H1 (cell line): ENCODE data around the gene SLC51B.
A peak's percentile ranks its signal among the peaks of the same experiment; 100 is the strongest.

Source experiments
- CBX5 ChIP-seq: fragments of 300-800, 300-1000 bp; sonication (generic); IDR thresholded peaks from 2 replicates; pipeline ENCODE4 v1.7.1; 2016; ENCODE audit warnings: antibody characterized with exemption, low read length, low read depth
- CEBPB ChIP-seq: IDR thresholded peaks from 2 replicates; pipeline ENCODE4 v1.6.1; 2012; ENCODE audit warnings: low read depth, low read length
- CHD2 ChIP-seq: IDR thresholded peaks from 2 replicates; pipeline ENCODE4 v1.6.1; 2012; ENCODE audit warnings: low read length, improper control_type of control experiment
- CREB1 ChIP-seq: IDR thresholded peaks from 2 replicates; pipeline ENCODE4 v1.6.1; 2012; ENCODE audit warnings: inconsistent platforms
- CTCF ChIP-seq, 3 experiments: IDR thresholded peaks; 1 replicate in 2 of 3; 2 replicates in 1 of 3; pipeline versions ENCODE4 v1.5.1 to v1.6.1; 2011; ENCODE audit warnings: low read length in 3 of 3, mild to moderate bottlenecking in 3 of 3, inconsistent platforms in 2 of 3, low read depth in 1 of 3, moderate library complexity in 1 of 3; ENCODE audit not compliant: insufficient read depth in 1 of 3; ENCODE audit errors: control extremely low read depth in 1 of 3
- EP300 ChIP-seq, 2 experiments: IDR thresholded peaks; 1 replicate in 1 of 2; 2 replicates in 1 of 2; pipeline ENCODE4 v1.6.1; 2011 to 2012; ENCODE audit warnings: low read depth in 2 of 2, low read length in 2 of 2, mild to moderate bottlenecking in 2 of 2, borderline replicate concordance in 1 of 2, inconsistent platforms in 1 of 2, moderate library complexity in 1 of 2
- EZH2 ChIP-seq: fragments of 200-600 bp; sonication (generic); IDR thresholded peaks from 2 replicates; pipeline ENCODE4 v1.7.1; 2012; ENCODE audit warnings: low read depth, mild to moderate bottlenecking, moderate library complexity, low read length, inconsistent platforms; ENCODE audit not compliant: severe bottlenecking
- POLR2A ChIP-seq, 2 experiments: IDR thresholded peaks; 1 replicate in 1 of 2; 2 replicates in 1 of 2; pipeline ENCODE4 v1.6.1; 2011; ENCODE audit warnings: low read depth in 2 of 2, low read length in 2 of 2, mild to moderate bottlenecking in 2 of 2; ENCODE audit errors: control extremely low read depth in 1 of 2
- RAD21 ChIP-seq, 2 experiments: IDR thresholded peaks in 1 of 2; conservative IDR thresholded peaks in 1 of 2; 2 replicates each; pipeline ENCODE4 v1.6.1; 2011; ENCODE audit warnings: low read depth in 2 of 2, low read length in 2 of 2, improper control_type of control experiment in 1 of 2, inconsistent platforms in 1 of 2, mild to moderate bottlenecking in 1 of 2, moderate library complexity in 1 of 2
- RXRA ChIP-seq: IDR thresholded peaks from 2 replicates; pipeline ENCODE4 v1.6.1; 2011; ENCODE audit warnings: low read depth, mild to moderate bottlenecking, low read length, moderate library complexity; ENCODE audit not compliant: insufficient read depth
- SP1 ChIP-seq: IDR thresholded peaks from 2 replicates; pipeline ENCODE4 v1.6.1; 2011; ENCODE audit warnings: low read depth, low read length
- TAF1 ChIP-seq: IDR thresholded peaks from 2 replicates; pipeline ENCODE4 v1.6.1; 2011; ENCODE audit warnings: mild to moderate bottlenecking, low read depth, low read length
- TCF12 ChIP-seq: IDR thresholded peaks from 2 replicates; pipeline ENCODE4 v1.6.1; 2011; ENCODE audit warnings: low read depth, mild to moderate bottlenecking, low read length
- TF ChIP-seq, protein P1 (sequence below): IDR thresholded peaks from 2 replicates; pipeline ENCODE4 v1.6.1; 2012; ENCODE audit warnings: low read length, inconsistent platforms

DNA sequence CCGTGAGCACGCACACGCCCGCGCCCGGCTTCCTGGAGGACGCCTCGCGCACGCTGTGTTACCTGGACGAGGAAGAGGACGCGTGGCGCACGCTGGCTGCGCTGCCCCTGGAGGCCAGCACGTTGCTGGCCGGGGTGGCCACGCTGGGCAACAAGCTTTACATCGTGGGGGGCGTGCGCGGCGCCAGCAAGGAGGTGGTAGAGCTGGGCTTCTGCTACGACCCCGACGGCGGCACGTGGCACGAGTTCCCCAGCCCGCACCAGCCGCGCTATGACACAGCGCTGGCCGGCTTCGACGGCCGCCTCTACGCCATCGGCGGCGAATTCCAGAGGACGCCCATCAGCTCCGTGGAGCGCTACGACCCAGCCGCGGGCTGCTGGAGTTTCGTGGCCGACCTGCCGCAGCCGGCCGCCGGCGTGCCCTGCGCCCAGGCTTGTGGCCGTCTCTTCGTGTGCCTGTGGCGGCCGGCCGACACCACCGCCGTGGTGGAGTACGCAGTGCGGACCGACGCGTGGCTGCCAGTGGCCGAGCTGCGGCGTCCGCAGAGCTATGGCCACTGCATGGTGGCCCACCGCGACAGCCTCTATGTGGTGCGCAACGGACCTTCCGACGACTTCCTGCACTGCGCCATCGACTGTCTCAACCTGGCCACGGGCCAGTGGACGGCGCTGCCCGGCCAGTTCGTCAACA lies 32.2 kb downstream of the SLC51B start:
- no peak for TF ChIP-seq TAF1
- no peak for TF ChIP-seq CEBPB
- TF ChIP-seq CHD2: no peak
- TF ChIP-seq CTCF (IDR thresholded peaks at IDR 0.05; ENCODE audit: control extremely low read depth in 1 of 3, insufficient read depth in 1 of 3, low read depth in 1 of 3, low read length in 3 of 3): peak; percentile 11 to 37 (median 13); a peak in 2 of 4 replicates
- no peak for TF ChIP-seq SP1
- TF ChIP-seq EZH2: no peak
- TF ChIP-seq RAD21 (IDR thresholded peaks at IDR 0.05 in 1 of 2, conservative IDR thresholded peaks at IDR 0.05 in 1 of 2; ENCODE audit: low read depth in 2 of 2, low read length in 2 of 2): no peak
- no peak for TF ChIP-seq CBX5
- TF ChIP-seq POLR2A (IDR thresholded peaks at IDR 0.05; ENCODE audit: control extremely low read depth in 1 of 2, low read depth in 2 of 2, low read length in 2 of 2): no peak
- no peak for TF ChIP-seq EP300 (IDR thresholded peaks at IDR 0.05; ENCODE audit: borderline replicate concordance in 1 of 2, low read depth in 2 of 2, low read length in 2 of 2)
- TF ChIP-seq TCF12: no peak
- no peak for TF ChIP-seq RXRA
- TF ChIP-seq, protein P1, sequence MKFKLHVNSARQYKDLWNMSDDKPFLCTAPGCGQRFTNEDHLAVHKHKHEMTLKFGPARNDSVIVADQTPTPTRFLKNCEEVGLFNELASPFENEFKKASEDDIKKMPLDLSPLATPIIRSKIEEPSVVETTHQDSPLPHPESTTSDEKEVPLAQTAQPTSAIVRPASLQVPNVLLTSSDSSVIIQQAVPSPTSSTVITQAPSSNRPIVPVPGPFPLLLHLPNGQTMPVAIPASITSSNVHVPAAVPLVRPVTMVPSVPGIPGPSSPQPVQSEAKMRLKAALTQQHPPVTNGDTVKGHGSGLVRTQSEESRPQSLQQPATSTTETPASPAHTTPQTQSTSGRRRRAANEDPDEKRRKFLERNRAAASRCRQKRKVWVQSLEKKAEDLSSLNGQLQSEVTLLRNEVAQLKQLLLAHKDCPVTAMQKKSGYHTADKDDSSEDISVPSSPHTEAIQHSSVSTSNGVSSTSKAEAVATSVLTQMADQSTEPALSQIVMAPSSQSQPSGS: no peak
- no peak for TF ChIP-seq CREB1
